Measurements from ENCODE around the gene BRD3OS. TPM values are rescaled to one million over a fixed set of nuclear protein-coding genes. Genes with fewer than 3 reads are reported as not detected.

The BRD3OS gene
- total RNA-seq, 1 experiment from 2014 or later = 13.3 TPM

- H3K27ac Mint-ChIP-seq (ENCODE audit: low read depth, unreplicated experiment) = no peak overlapping the region
- peaks cover 11% of the 10 kb centered on the region for H3K4me1 Mint-ChIP-seq (ENCODE audit: insufficient read depth, unreplicated experiment)
- ChIA-PET CTCF (no interaction called here), POLR2A (no interaction called here)
- no TSS peak for BruUV-seq (replicated peaks)
- H3K36me3 Mint-ChIP-seq (ENCODE audit: insufficient read depth, unreplicated experiment) = peaks cover 15% of the 10 kb centered on the region
- no peak for DNase-seq (ENCODE audit: unreplicated experiment)
- no peaks in the 10 kb centered on the region for H3K9me3 Mint-ChIP-seq (ENCODE audit: unreplicated experiment)
- no peaks in the 10 kb centered on the region for H3K27me3 Mint-ChIP-seq (ENCODE audit: insufficient read depth, unreplicated experiment)
- no peak for TF ChIP-seq CTCF (IDR thresholded peaks at IDR 0.05; ENCODE audit: unreplicated experiment)
- no peak overlapping the region for H3K4me3 Mint-ChIP-seq (ENCODE audit: unreplicated experiment)
- intact Hi-C loops (cut with micrococcal nuclease) = no loop called here
Observed at GRCh38 chr9:133981958-133982681, 43.2 kb upstream of the BRD3OS start.

GRCh38 chr9:133982971-133983720 is 42.1 kb upstream of the BRD3OS start:
- TF ChIP-seq CTCF (IDR thresholded peaks at IDR 0.05; ENCODE audit: unreplicated experiment) = no peak
- Mint-ChIP-seq H3K27me3 (ENCODE audit: insufficient read depth, unreplicated experiment) (no peaks in the 10 kb centered on the region), H3K9me3 (ENCODE audit: unreplicated experiment) (no peaks in the 10 kb centered on the region), H3K4me1 (ENCODE audit: insufficient read depth, unreplicated experiment) (peaks cover 14% of the 10 kb centered on the region), H3K27ac (ENCODE audit: low read depth, unreplicated experiment) (no peak overlapping the region), H3K4me3 (ENCODE audit: unreplicated experiment) (no peak overlapping the region), H3K36me3 (ENCODE audit: insufficient read depth, unreplicated experiment) (peaks cover 8% of the 10 kb centered on the region)
- POLR2A ChIA-PET = no interaction called here
- DNase-seq (ENCODE audit: unreplicated experiment) = no peak
- CTCF ChIA-PET = interaction anchor here (0.8 kb wide), 1 partner anchor 179 kb away, joined by 3 read pairs; no protein-coding TSS in a partner anchor
- intact Hi-C loops (cut with micrococcal nuclease) = no loop called here
- no TSS peak for BruUV-seq (replicated peaks)

- intact Hi-C loops (cut with micrococcal nuclease) = no loop called here
- peaks cover 14% of the 10 kb centered on the region for H3K4me1 Mint-ChIP-seq (ENCODE audit: insufficient read depth, unreplicated experiment)
- H3K36me3 Mint-ChIP-seq (ENCODE audit: insufficient read depth, unreplicated experiment) = peaks cover 8% of the 10 kb centered on the region
- H3K27me3 Mint-ChIP-seq (ENCODE audit: insufficient read depth, unreplicated experiment) = no peaks in the 10 kb centered on the region
- BruUV-seq (replicated peaks) = no TSS peak
- POLR2A ChIA-PET = no interaction called here
- no peak overlapping the region for H3K4me3 Mint-ChIP-seq (ENCODE audit: unreplicated experiment)
- no peak for TF ChIP-seq CTCF (IDR thresholded peaks at IDR 0.05; ENCODE audit: unreplicated experiment)
- H3K27ac Mint-ChIP-seq (ENCODE audit: low read depth, unreplicated experiment) = peak overlapping the region; percentile 0
- H3K9me3 Mint-ChIP-seq (ENCODE audit: unreplicated experiment) = no peaks in the 10 kb centered on the region
- CTCF ChIA-PET = no interaction called here
- DNase-seq (ENCODE audit: unreplicated experiment) = no peak
Observed at GRCh38 chr9:133986061-133986460, 39.2 kb upstream of the BRD3OS start.

- intact Hi-C loops (cut with micrococcal nuclease) = no loop called here
- no peak for TF ChIP-seq CTCF (IDR thresholded peaks at IDR 0.05; ENCODE audit: unreplicated experiment)
- POLR2A ChIA-PET = no interaction called here
Observed at GRCh38 chr9:133986774-133987445, 38.4 kb upstream of the BRD3OS start.

More at GRCh38 chr9:133986774-133987445, 38.4 kb upstream of the BRD3OS start:
- DNase-seq (ENCODE audit: unreplicated experiment) = no peak
- no peak overlapping the region for H3K4me3 Mint-ChIP-seq (ENCODE audit: unreplicated experiment)
- no TSS peak for BruUV-seq (replicated peaks)
- H3K9me3 Mint-ChIP-seq (ENCODE audit: unreplicated experiment) = no peaks in the 10 kb centered on the region
- peaks cover 8% of the 10 kb centered on the region for H3K36me3 Mint-ChIP-seq (ENCODE audit: insufficient read depth, unreplicated experiment)
- peak overlapping the region; percentile 0 for H3K27ac Mint-ChIP-seq (ENCODE audit: low read depth, unreplicated experiment)
- H3K4me1 Mint-ChIP-seq (ENCODE audit: insufficient read depth, unreplicated experiment) = peaks cover 14% of the 10 kb centered on the region
- CTCF ChIA-PET = interaction anchor here (0.6 to 1.5 kb wide), 2 partner anchors 205 to 231 kb away, joined by 3 to 6 read pairs; no protein-coding TSS in a partner anchor
- H3K27me3 Mint-ChIP-seq (ENCODE audit: insufficient read depth, unreplicated experiment) = no peaks in the 10 kb centered on the region

Data from MCF 10A (cell line).